ENCODE results near the gene ERI3.

Gene ERI3

DNA sequence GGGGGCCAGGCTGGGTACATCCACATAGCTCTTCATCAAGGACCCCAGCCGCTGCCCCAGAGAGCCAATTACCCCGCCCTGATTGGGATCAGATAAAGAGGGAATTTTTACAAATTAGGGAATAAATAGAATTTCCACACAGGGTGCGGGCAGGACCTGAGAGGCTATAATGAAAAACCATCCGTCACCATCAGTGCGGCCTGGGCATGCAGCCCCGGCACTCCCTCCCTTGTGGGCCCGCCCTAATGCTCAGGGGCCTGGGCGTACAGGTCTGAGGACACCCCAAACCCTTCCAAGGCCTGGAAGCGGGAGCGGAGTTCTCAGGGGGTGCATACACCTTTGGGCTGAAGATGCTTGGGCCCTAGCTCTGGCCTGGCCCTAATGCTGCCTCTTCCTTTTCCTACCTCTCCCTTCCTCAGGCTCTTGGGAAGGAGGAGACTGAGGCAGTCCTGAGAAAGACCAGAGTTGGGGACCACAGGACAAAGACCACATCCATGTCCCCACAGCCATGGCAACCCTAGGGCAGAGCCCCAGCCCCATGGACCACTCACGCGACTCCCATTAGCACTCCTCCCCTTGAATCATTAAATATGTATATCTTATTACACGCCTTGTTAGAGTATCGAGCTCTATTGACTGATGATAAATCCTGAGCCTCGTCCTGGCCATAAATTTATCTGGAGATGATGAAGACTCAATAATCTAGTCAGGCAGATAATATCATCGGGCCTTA, 125.5 kb downstream of the ERI3 start:
- no peaks in the 10 kb centered on the region for H3K36me3 ChIP-seq (ENCODE audit: control insufficient read depth, insufficient read depth, low read length)
- H3K4me3 ChIP-seq (ENCODE audit: insufficient read depth, low read depth, low read length, poor library complexity, severe bottlenecking) = no peak overlapping the region

GRCh38 chr1:44228218-44228617, 126.8 kb downstream of the ERI3 start:
- H3K9me3 ChIP-seq (ENCODE audit: control insufficient read depth, low read length) = no peaks in the 10 kb centered on the region
- H3K4me1 ChIP-seq (ENCODE audit: control insufficient read depth, insufficient read depth, low read length, poor library complexity, severe bottlenecking) = no peaks in the 10 kb centered on the region
- no peaks in the 10 kb centered on the region for H3K27me3 ChIP-seq (replicated peaks; ENCODE audit: control insufficient read depth, insufficient read depth, low read length, poor library complexity, severe bottlenecking)
- H3K36me3 ChIP-seq (ENCODE audit: control insufficient read depth, insufficient read depth, low read length) = no peaks in the 10 kb centered on the region
- no peak overlapping the region for H3K27ac ChIP-seq (ENCODE audit: insufficient read depth, low read length, poor library complexity, severe bottlenecking)
- H3K4me3 ChIP-seq (ENCODE audit: insufficient read depth, low read depth, low read length, poor library complexity, severe bottlenecking) = no peak overlapping the region
- no peak for DNase-seq

More for the DNA sequence above, 125.5 kb downstream of the ERI3 start:
- DNase-seq = no peak
- Histone ChIP-seq H3K27ac (ENCODE audit: insufficient read depth, low read length, poor library complexity, severe bottlenecking) (no peak overlapping the region), H3K4me1 (ENCODE audit: control insufficient read depth, insufficient read depth, low read length, poor library complexity, severe bottlenecking) (no peaks in the 10 kb centered on the region), H3K27me3 (replicated peaks; ENCODE audit: control insufficient read depth, insufficient read depth, low read length, poor library complexity, severe bottlenecking) (no peaks in the 10 kb centered on the region), H3K9me3 (ENCODE audit: control insufficient read depth, low read length) (no peaks in the 10 kb centered on the region)

GRCh38 chr1:44227211-44227610, 127.8 kb downstream of the ERI3 start:
- no peaks in the 10 kb centered on the region for H3K36me3 ChIP-seq (ENCODE audit: control insufficient read depth, insufficient read depth, low read length)

GRCh38 chr1:44225761-44226160, 129.3 kb downstream of the ERI3 start:
- no peaks in the 10 kb centered on the region for H3K27me3 ChIP-seq (replicated peaks; ENCODE audit: control insufficient read depth, insufficient read depth, low read length, poor library complexity, severe bottlenecking)
- no peak overlapping the region for H3K4me3 ChIP-seq (ENCODE audit: insufficient read depth, low read depth, low read length, poor library complexity, severe bottlenecking)
- H3K9me3 ChIP-seq (ENCODE audit: control insufficient read depth, low read length) = no peaks in the 10 kb centered on the region
- no peak overlapping the region for H3K27ac ChIP-seq (ENCODE audit: insufficient read depth, low read length, poor library complexity, severe bottlenecking)
- DNase-seq = no peak
- peaks cover 10% of the 10 kb centered on the region for H3K36me3 ChIP-seq (ENCODE audit: control insufficient read depth, insufficient read depth, low read length)
- no peaks in the 10 kb centered on the region for H3K4me1 ChIP-seq (ENCODE audit: control insufficient read depth, insufficient read depth, low read length, poor library complexity, severe bottlenecking)

More at GRCh38 chr1:44227211-44227610, 127.8 kb downstream of the ERI3 start:
- H3K27me3 ChIP-seq (replicated peaks; ENCODE audit: control insufficient read depth, insufficient read depth, low read length, poor library complexity, severe bottlenecking) = no peaks in the 10 kb centered on the region
- no peak for DNase-seq
- no peak overlapping the region for H3K27ac ChIP-seq (ENCODE audit: insufficient read depth, low read length, poor library complexity, severe bottlenecking)
- no peaks in the 10 kb centered on the region for H3K4me1 ChIP-seq (ENCODE audit: control insufficient read depth, insufficient read depth, low read length, poor library complexity, severe bottlenecking)
- H3K9me3 ChIP-seq (ENCODE audit: control insufficient read depth, low read length) = no peaks in the 10 kb centered on the region
- H3K4me3 ChIP-seq (ENCODE audit: insufficient read depth, low read depth, low read length, poor library complexity, severe bottlenecking) = no peak overlapping the region

DNA sequence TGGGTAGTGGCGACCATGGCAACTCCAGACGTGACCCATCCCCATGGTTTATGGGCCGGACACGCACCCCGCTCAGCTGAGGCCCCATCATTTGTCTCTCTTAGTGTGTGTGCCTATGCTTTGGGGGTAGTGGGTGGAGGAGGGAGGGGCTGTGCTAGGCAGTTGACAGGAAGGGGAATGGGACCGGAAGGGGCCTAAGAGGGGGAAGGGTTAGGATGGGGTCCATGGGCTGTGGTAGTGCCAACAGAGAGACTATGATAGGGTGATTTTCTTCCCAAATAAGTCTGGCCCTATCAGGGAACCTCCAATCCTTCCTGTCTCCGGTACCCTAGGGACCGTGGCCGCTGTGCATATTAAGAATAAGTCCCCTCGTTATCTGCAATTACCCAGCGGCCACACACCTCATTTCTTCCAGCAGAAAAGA, 131.9 kb downstream of the ERI3 start:
- no peaks in the 10 kb centered on the region for H3K4me1 ChIP-seq (ENCODE audit: control insufficient read depth, insufficient read depth, low read length, poor library complexity, severe bottlenecking)
- H3K36me3 ChIP-seq (ENCODE audit: control insufficient read depth, insufficient read depth, low read length) = peaks cover 36% of the 10 kb centered on the region
- H3K27me3 ChIP-seq (replicated peaks; ENCODE audit: control insufficient read depth, insufficient read depth, low read length, poor library complexity, severe bottlenecking) = no peaks in the 10 kb centered on the region
- no peak for DNase-seq
- no peak overlapping the region for H3K27ac ChIP-seq (ENCODE audit: insufficient read depth, low read length, poor library complexity, severe bottlenecking)
- H3K4me3 ChIP-seq (ENCODE audit: insufficient read depth, low read depth, low read length, poor library complexity, severe bottlenecking) = no peak overlapping the region
- no peaks in the 10 kb centered on the region for H3K9me3 ChIP-seq (ENCODE audit: control insufficient read depth, low read length)

- no peaks in the 10 kb centered on the region for H3K9me3 ChIP-seq (ENCODE audit: control insufficient read depth, low read length)
- H3K36me3 ChIP-seq (ENCODE audit: control insufficient read depth, insufficient read depth, low read length) = peaks cover 40% of the 10 kb centered on the region
- no peak overlapping the region for H3K27ac ChIP-seq (ENCODE audit: insufficient read depth, low read length, poor library complexity, severe bottlenecking)
- H3K27me3 ChIP-seq (replicated peaks; ENCODE audit: control insufficient read depth, insufficient read depth, low read length, poor library complexity, severe bottlenecking) = no peaks in the 10 kb centered on the region
- H3K4me3 ChIP-seq (ENCODE audit: insufficient read depth, low read depth, low read length, poor library complexity, severe bottlenecking) = no peak overlapping the region
- H3K4me1 ChIP-seq (ENCODE audit: control insufficient read depth, insufficient read depth, low read length, poor library complexity, severe bottlenecking) = no peaks in the 10 kb centered on the region
- DNase-seq = no peak
Observed at GRCh38 chr1:44222397-44223186, 132.5 kb downstream of the ERI3 start.

DNA sequence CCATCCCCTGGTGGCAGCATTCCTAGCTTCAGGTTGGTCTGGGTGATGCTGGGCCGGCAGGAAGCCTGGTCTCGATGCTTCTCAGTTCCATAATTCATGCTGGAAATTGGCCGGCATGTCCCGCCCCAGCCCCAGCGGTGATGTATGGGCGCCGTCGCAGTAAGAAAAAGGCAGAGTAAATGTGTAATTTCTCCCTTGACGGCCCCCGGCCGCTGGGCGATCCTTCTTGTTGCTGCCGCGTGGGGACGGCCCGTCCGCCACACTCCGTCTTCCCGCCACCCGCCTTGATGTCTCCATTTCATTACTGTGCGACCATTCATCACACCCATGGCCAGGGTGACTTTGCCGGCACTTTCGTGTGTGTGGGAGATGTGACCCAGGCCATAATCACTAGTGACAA, 133.3 kb downstream of the ERI3 start:
- no peaks in the 10 kb centered on the region for H3K9me3 ChIP-seq (ENCODE audit: control insufficient read depth, low read length)
- H3K4me3 ChIP-seq (ENCODE audit: insufficient read depth, low read depth, low read length, poor library complexity, severe bottlenecking) = no peak overlapping the region
- peaks cover 40% of the 10 kb centered on the region for H3K36me3 ChIP-seq (ENCODE audit: control insufficient read depth, insufficient read depth, low read length)
- no peaks in the 10 kb centered on the region for H3K27me3 ChIP-seq (replicated peaks; ENCODE audit: control insufficient read depth, insufficient read depth, low read length, poor library complexity, severe bottlenecking)
- DNase-seq = no peak
- no peak overlapping the region for H3K27ac ChIP-seq (ENCODE audit: insufficient read depth, low read length, poor library complexity, severe bottlenecking)
- no peaks in the 10 kb centered on the region for H3K4me1 ChIP-seq (ENCODE audit: control insufficient read depth, insufficient read depth, low read length, poor library complexity, severe bottlenecking)

- no peak overlapping the region for H3K27ac ChIP-seq (ENCODE audit: insufficient read depth, low read length, poor library complexity, severe bottlenecking)
- H3K4me3 ChIP-seq (ENCODE audit: insufficient read depth, low read depth, low read length, poor library complexity, severe bottlenecking) = no peak overlapping the region
- H3K4me1 ChIP-seq (ENCODE audit: control insufficient read depth, insufficient read depth, low read length, poor library complexity, severe bottlenecking) = no peaks in the 10 kb centered on the region
- DNase-seq = no peak
- peaks cover 44% of the 10 kb centered on the region for H3K36me3 ChIP-seq (ENCODE audit: control insufficient read depth, insufficient read depth, low read length)
- no peaks in the 10 kb centered on the region for H3K9me3 ChIP-seq (ENCODE audit: control insufficient read depth, low read length)
- H3K27me3 ChIP-seq (replicated peaks; ENCODE audit: control insufficient read depth, insufficient read depth, low read length, poor library complexity, severe bottlenecking) = no peaks in the 10 kb centered on the region
Observed at GRCh38 chr1:44220755-44221154, 134.3 kb downstream of the ERI3 start.

GRCh38 chr1:44220001-44220751, 134.9 kb downstream of the ERI3 start:
- Histone ChIP-seq H3K36me3 (ENCODE audit: control insufficient read depth, insufficient read depth, low read length) (peaks cover 46% of the 10 kb centered on the region), H3K4me1 (ENCODE audit: control insufficient read depth, insufficient read depth, low read length, poor library complexity, severe bottlenecking) (no peaks in the 10 kb centered on the region)
- DNase-seq = no peak

DNA sequence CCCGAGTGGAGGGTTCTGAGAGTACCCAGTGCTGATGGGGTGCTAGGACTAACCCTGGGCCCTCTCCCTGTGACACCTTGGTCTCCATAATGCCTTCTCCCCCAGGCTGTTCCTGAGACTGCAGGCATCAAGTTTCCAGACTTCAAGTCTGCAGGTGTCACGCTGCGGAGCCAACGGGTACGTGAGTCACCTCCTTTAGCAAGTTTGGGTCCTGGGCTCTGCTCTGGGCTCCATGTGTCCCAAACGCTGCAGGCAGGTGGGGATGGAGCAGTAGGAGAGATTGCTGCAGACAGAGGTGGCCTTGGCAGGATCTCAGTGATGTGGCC, 135.8 kb downstream of the ERI3 start:
- peaks cover 49% of the 10 kb centered on the region for H3K36me3 ChIP-seq (ENCODE audit: control insufficient read depth, insufficient read depth, low read length)

More at GRCh38 chr1:44220001-44220751, 134.9 kb downstream of the ERI3 start:
- H3K27me3 ChIP-seq (replicated peaks; ENCODE audit: control insufficient read depth, insufficient read depth, low read length, poor library complexity, severe bottlenecking) = no peaks in the 10 kb centered on the region
- no peak overlapping the region for H3K4me3 ChIP-seq (ENCODE audit: insufficient read depth, low read depth, low read length, poor library complexity, severe bottlenecking)
- no peaks in the 10 kb centered on the region for H3K9me3 ChIP-seq (ENCODE audit: control insufficient read depth, low read length)
- no peak overlapping the region for H3K27ac ChIP-seq (ENCODE audit: insufficient read depth, low read length, poor library complexity, severe bottlenecking)

More for the DNA sequence above, 135.8 kb downstream of the ERI3 start:
- H3K4me1 ChIP-seq (ENCODE audit: control insufficient read depth, insufficient read depth, low read length, poor library complexity, severe bottlenecking) = no peaks in the 10 kb centered on the region
- H3K27me3 ChIP-seq (replicated peaks; ENCODE audit: control insufficient read depth, insufficient read depth, low read length, poor library complexity, severe bottlenecking) = no peaks in the 10 kb centered on the region
- no peak overlapping the region for H3K4me3 ChIP-seq (ENCODE audit: insufficient read depth, low read depth, low read length, poor library complexity, severe bottlenecking)
- H3K27ac ChIP-seq (ENCODE audit: insufficient read depth, low read length, poor library complexity, severe bottlenecking) = no peak overlapping the region
- no peaks in the 10 kb centered on the region for H3K9me3 ChIP-seq (ENCODE audit: control insufficient read depth, low read length)
- no peak for DNase-seq

All from effector memory CD4-positive, alpha-beta T cell (primary cell).